IMR-90 (cell line): ENCODE data around the gene ASTN2. TPM values are rescaled to one million over a fixed set of nuclear protein-coding genes. Genes with fewer than 3 reads are reported as not detected.

Source experiments
- ATAC-seq: fragments of 200-7000 bp; cut with Tn5 transposase; 2 replicates; pipeline ENCODE4 v1.9.1; 2020; ENCODE audit warnings: low read depth, mild to moderate bottlenecking, moderate library complexity
- BruUV-seq: library from RNA; stranded (reverse); fragments of 400-500 nt; replicated peaks from 2 replicates; lab custom pipeline; 2021; lab: Mats Ljungman, UMichigan
- CTCF ChIA-PET: fragments of 300-600 bp; formaldehyde crosslinking; extraction: SDS; loops from one replicate; lab custom pipeline; 2021; ENCODE audit warnings: antibody characterized with exemption; lab: Yijun Ruan, JAX
- POLR2A ChIA-PET: fragments of 300-600 bp; sonication (Branson Sonifier 250); formaldehyde crosslinking; loops from one replicate; lab custom pipeline; 2022; ENCODE audit warnings: antibody characterized with exemption; ENCODE audit not compliant: unreplicated experiment; lab: Charles Lee
- DNase-seq: peaks from one replicate; pipeline ENCODE4 v3.0.0; 2013
- H2AFZ ChIP-seq: replicated peaks from 2 replicates; pipeline ENCODE3; 2013; ENCODE audit warnings: low read length, mild to moderate bottlenecking; ENCODE audit not compliant: poor library complexity
- H2AK5ac ChIP-seq: 2 replicates; pipeline ENCODE4 v1.6.1; 2013; ENCODE audit warnings: low read depth, low read length, inconsistent platforms
- H2AK9ac ChIP-seq: replicated peaks from 2 replicates; pipeline ENCODE3; 2013; ENCODE audit warnings: mild to moderate bottlenecking, low read depth, low read length, moderate library complexity; ENCODE audit not compliant: poor library complexity
- H2BK120ac ChIP-seq: 2 replicates; pipeline ENCODE4 v1.6.1; 2013; ENCODE audit warnings: low read depth, low read length, inconsistent platforms
- H2BK15ac ChIP-seq: 3 replicates; pipeline ENCODE4 v1.6.1; 2013; ENCODE audit warnings: low read depth, low read length, inconsistent platforms
- H2BK20ac ChIP-seq: 2 replicates; pipeline ENCODE4 v1.6.1; 2013; ENCODE audit warnings: low read depth, mild to moderate bottlenecking, inconsistent platforms, low read length, moderate library complexity
- H2BK5ac ChIP-seq: 2 replicates; pipeline ENCODE4 v1.6.1; 2013; ENCODE audit warnings: mild to moderate bottlenecking, low read depth, low read length, inconsistent platforms; ENCODE audit not compliant: poor library complexity, severe bottlenecking
- H3K14ac ChIP-seq: replicated peaks from 2 replicates; pipeline ENCODE4 v1.6.1; 2013; ENCODE audit warnings: low read depth, low read length, inconsistent platforms
- H3K18ac ChIP-seq: 2 replicates; pipeline ENCODE4 v1.6.1; 2013; ENCODE audit warnings: low read depth, low read length, control low read depth
- H3K23ac ChIP-seq: 2 replicates; pipeline ENCODE4 v1.6.1; 2013; ENCODE audit warnings: low read depth, low read length, inconsistent platforms
- H3K27ac ChIP-seq: 2 replicates; pipeline ENCODE4 v1.5.1; 2013; ENCODE audit warnings: mild to moderate bottlenecking, control low read depth, low read length; ENCODE audit not compliant: insufficient read depth
- H3K27me3 ChIP-seq: 2 replicates; pipeline ENCODE4 v1.6.1; 2013; ENCODE audit warnings: low read length; ENCODE audit not compliant: control insufficient read depth, insufficient read depth
- H3K36me3 ChIP-seq: 2 replicates; pipeline ENCODE4 v1.6.1; 2013; ENCODE audit warnings: low read length, mixed read lengths; ENCODE audit not compliant: control insufficient read depth, insufficient read depth
- H3K4ac ChIP-seq: 2 replicates; pipeline ENCODE4 v1.6.1; 2013; ENCODE audit warnings: low read depth, low read length, inconsistent platforms
- H3K4me1 ChIP-seq: 2 replicates; pipeline ENCODE4 v1.6.1; 2013; ENCODE audit warnings: low read length, mixed read lengths; ENCODE audit not compliant: control insufficient read depth, insufficient read depth
- H3K4me2 ChIP-seq: 2 replicates; pipeline ENCODE4 v1.6.1; 2013; ENCODE audit warnings: low read depth, mild to moderate bottlenecking, control low read depth, low read length, moderate library complexity
- H3K4me3 ChIP-seq: 2 replicates; pipeline ENCODE4 v1.5.1; 2013; ENCODE audit warnings: low read depth, mild to moderate bottlenecking, control low read depth, low read length, moderate library complexity; ENCODE audit not compliant: insufficient read depth
- H3K56ac ChIP-seq: 2 replicates; pipeline ENCODE4 v1.6.1; 2013; ENCODE audit warnings: low read length, inconsistent platforms; ENCODE audit not compliant: insufficient read depth; ENCODE audit errors: extremely low read depth
- H3K79me1 ChIP-seq, 2 experiments: 2 replicates each; pipeline ENCODE4 v1.6.1; 2013; ENCODE audit warnings: low read length in 2 of 2, inconsistent platforms in 1 of 2, low read depth in 1 of 2
- H3K9ac ChIP-seq: 2 replicates; pipeline ENCODE4 v1.6.1; 2013; ENCODE audit warnings: low read depth, low read length, control low read depth
- H3K9me1 ChIP-seq: 2 replicates; pipeline ENCODE4 v1.6.1; 2013; ENCODE audit warnings: low read length, inconsistent platforms; ENCODE audit not compliant: insufficient read depth
- H3K9me3 ChIP-seq: 2 replicates; pipeline ENCODE4 v1.6.1; 2013; ENCODE audit warnings: low read length; ENCODE audit not compliant: control insufficient read depth, insufficient read depth
- H4K20me1 ChIP-seq: 2 replicates; pipeline ENCODE4 v1.6.1; 2013; ENCODE audit warnings: low read length, inconsistent platforms; ENCODE audit not compliant: insufficient read depth
- H4K5ac ChIP-seq: 2 replicates; pipeline ENCODE4 v1.6.1; 2013; ENCODE audit warnings: mild to moderate bottlenecking, low read depth, low read length, control low read depth
- H4K8ac ChIP-seq, 2 experiments: 2 replicates each; pipeline ENCODE4 v1.6.1; 2013; ENCODE audit warnings: low read depth in 2 of 2, low read length in 2 of 2, control low read depth in 1 of 2, inconsistent platforms in 1 of 2
- H4K91ac ChIP-seq: 2 replicates; pipeline ENCODE4 v1.6.1; 2013; ENCODE audit warnings: low read depth, low read length, inconsistent platforms; ENCODE audit not compliant: insufficient read depth
- BHLHE40 ChIP-seq: fragments of 150-350 bp; IDR thresholded peaks from 2 replicates; pipeline ENCODE4 v1.6.1; 2016; ENCODE audit warnings: mild to moderate bottlenecking, low read depth, low read length
- CEBPB ChIP-seq: IDR thresholded peaks from 2 replicates; pipeline ENCODE4 v1.6.1; 2012; ENCODE audit warnings: low read depth, low read length, improper control_type of control experiment
- CHD1 ChIP-seq: IDR thresholded peaks from 2 replicates; pipeline ENCODE4 v1.6.1; 2012; ENCODE audit warnings: low read depth, low read length, improper control_type of control experiment
- FOS ChIP-seq: fragments of 150-350 bp; IDR thresholded peaks from 2 replicates; pipeline ENCODE4 v1.6.1; 2016; ENCODE audit warnings: low read depth, low read length
- MAFK ChIP-seq: IDR thresholded peaks from 2 replicates; pipeline ENCODE4 v1.6.1; 2012; ENCODE audit warnings: low read depth, low read length, improper control_type of control experiment
- MAZ ChIP-seq: IDR thresholded peaks from 2 replicates; pipeline ENCODE4 v1.6.1; 2012; ENCODE audit warnings: low read depth, mild to moderate bottlenecking, low read length, improper control_type of control experiment, moderate library complexity, borderline replicate concordance
- MXI1 ChIP-seq: IDR thresholded peaks from 2 replicates; pipeline ENCODE4 v1.6.1; 2012; ENCODE audit warnings: low read depth, mild to moderate bottlenecking, low read length, moderate library complexity, borderline replicate concordance
- NFE2L2 ChIP-seq: fragments of 150-350 bp; IDR thresholded peaks from 2 replicates; pipeline ENCODE4 v1.6.1; 2016; ENCODE audit warnings: low read depth, mild to moderate bottlenecking, low read length
- POLR2A ChIP-seq: IDR thresholded peaks from 2 replicates; pipeline ENCODE4 v1.6.1; 2012; ENCODE audit warnings: mild to moderate bottlenecking, low read depth, low read length
- RAD21 ChIP-seq: IDR thresholded peaks from 2 replicates; pipeline ENCODE4 v1.6.1; 2012; ENCODE audit warnings: low read length, improper control_type of control experiment
- RCOR1 ChIP-seq: IDR thresholded peaks from 2 replicates; pipeline ENCODE4 v1.6.1; 2012; ENCODE audit warnings: mild to moderate bottlenecking, low read length, improper control_type of control experiment; ENCODE audit not compliant: insufficient replicate concordance
- RFX5 ChIP-seq: IDR thresholded peaks from 2 replicates; pipeline ENCODE4 v1.8.0; 2012; ENCODE audit warnings: low read depth, mild to moderate bottlenecking, low read length, moderate library complexity
- SMC3 ChIP-seq: fragments of 150-350 bp; IDR thresholded peaks from 2 replicates; pipeline ENCODE4 v1.6.1; 2016; ENCODE audit warnings: low read depth, mild to moderate bottlenecking, antibody characterized with exemption, low read length, moderate library complexity
- WGBS, 2 experiments: methylation state at CpG; one replicate each; pipeline versions ENCODE4 v1.1.5 to v1.1.7; 2013; ENCODE audit warnings: missing lambda C conversion rate in 2 of 2; ENCODE audit not compliant: insufficient read length in 1 of 2; ENCODE audit errors: extremely low coverage in 2 of 2; 5-methylcytosine and 5-hydroxymethylcytosine counted together
- dilution Hi-C: fragments of 300-500 bp; cut with HindIII; formaldehyde crosslinking; loops from one replicate; pipeline ENCODE4 v1.14.3; 2018; ENCODE audit warnings: low sequenced_read_pairs; ENCODE audit not compliant: unreplicated experiment
- in situ Hi-C: fragments of 300-500 bp; cut with MboI; formaldehyde crosslinking; loops from 3 replicates; pipeline ENCODE4 v1.14.3; 2019; ENCODE audit warnings: low sequenced_read_pairs, inconsistent platforms, mixed read lengths
- intact Hi-C: fragments of 100-400 bp; cut with micrococcal nuclease; formaldehyde crosslinking; loops from 2 replicates; pipeline ENCODE4 v1.10.0; 2022
- polyA plus RNA-seq, 3 experiments: library from polyadenylated mRNA; depleted of rRNA; stranded (reverse); fragments of >200 nt; gene quantifications; 2 replicates each; pipeline ENCODE4 v1.2.3, GENCODE V29; 2012; ENCODE audit warnings: low replicate concordance in 1 of 3
- total RNA-seq: library from RNA; depleted of rRNA; stranded (reverse); fragments of >200 nt; gene quantifications from 2 replicates; pipeline ENCODE4 v1.2.3, GENCODE V29; 2012
- TF ChIP-seq, protein P1 (sequence below): fragments of 150-350 bp; IDR thresholded peaks from 2 replicates; pipeline ENCODE4 v1.6.1; 2016; ENCODE audit warnings: low read depth, mild to moderate bottlenecking, low read length, moderate library complexity, borderline replicate concordance
- TF ChIP-seq, protein P2 (sequence below): fragments of 150-350 bp; IDR thresholded peaks from 2 replicates; pipeline ENCODE4 v1.6.1; 2017; ENCODE audit warnings: mild to moderate bottlenecking, antibody characterized with exemption, low read length, low read depth
- TF ChIP-seq, protein P3 (sequence below): conservative IDR thresholded peaks from 2 replicates; pipeline ENCODE4 v1.5.1; 2012; ENCODE audit warnings: mild to moderate bottlenecking, low read depth, low read length, improper control_type of control experiment

The ASTN2 gene
- total and polyA plus RNA-seq, 2 of the 4 experiments (the other 2 are of a cell fraction) = 3.8 to 6.8 TPM

DNA sequence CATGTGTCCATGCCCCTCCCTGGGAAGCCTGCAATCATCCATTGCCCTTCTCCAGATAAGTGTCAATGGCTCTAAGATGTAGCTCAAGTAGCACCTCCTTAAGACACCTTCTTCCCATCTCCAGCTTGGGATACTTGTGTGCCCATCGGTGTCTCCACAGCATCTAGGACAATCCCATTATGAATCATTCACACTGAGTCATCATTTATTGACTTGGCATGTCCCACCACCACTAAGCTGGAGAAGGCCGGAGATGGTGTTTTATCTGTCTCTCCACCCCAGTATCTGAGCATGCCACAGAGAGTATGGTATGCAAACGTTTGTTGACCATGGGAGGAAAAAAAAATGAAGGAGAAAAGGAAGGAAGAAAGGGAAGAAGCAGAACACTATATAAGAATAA is 385.5 kb downstream of the ASTN2 start:
- intact Hi-C loops (no loop called here), in situ Hi-C loops (no loop called here), dilution Hi-C loops (no loop called here)
- no peak overlapping the region for H2AFZ ChIP-seq
- no peaks in the 10 kb centered on the region for H3K79me1 ChIP-seq
- TF ChIP-seq, protein P1, sequence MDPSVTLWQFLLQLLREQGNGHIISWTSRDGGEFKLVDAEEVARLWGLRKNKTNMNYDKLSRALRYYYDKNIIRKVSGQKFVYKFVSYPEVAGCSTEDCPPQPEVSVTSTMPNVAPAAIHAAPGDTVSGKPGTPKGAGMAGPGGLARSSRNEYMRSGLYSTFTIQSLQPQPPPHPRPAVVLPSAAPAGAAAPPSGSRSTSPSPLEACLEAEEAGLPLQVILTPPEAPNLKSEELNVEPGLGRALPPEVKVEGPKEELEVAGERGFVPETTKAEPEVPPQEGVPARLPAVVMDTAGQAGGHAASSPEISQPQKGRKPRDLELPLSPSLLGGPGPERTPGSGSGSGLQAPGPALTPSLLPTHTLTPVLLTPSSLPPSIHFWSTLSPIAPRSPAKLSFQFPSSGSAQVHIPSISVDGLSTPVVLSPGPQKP = no peak
- no peak for TF ChIP-seq BHLHE40
- no peak for TF ChIP-seq CEBPB
- no peak for TF ChIP-seq RFX5
- no peak for TF ChIP-seq SMC3
- no peak for TF ChIP-seq NFE2L2
- TF ChIP-seq, protein P2, sequence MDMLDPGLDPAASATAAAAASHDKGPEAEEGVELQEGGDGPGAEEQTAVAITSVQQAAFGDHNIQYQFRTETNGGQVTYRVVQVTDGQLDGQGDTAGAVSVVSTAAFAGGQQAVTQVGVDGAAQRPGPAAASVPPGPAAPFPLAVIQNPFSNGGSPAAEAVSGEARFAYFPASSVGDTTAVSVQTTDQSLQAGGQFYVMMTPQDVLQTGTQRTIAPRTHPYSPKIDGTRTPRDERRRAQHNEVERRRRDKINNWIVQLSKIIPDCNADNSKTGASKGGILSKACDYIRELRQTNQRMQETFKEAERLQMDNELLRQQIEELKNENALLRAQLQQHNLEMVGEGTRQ = no peak
- TF ChIP-seq FOS = no peak
- no peak for TF ChIP-seq RCOR1
- no peak for TF ChIP-seq CHD1
- TF ChIP-seq MAFK = no peak
- no peak for TF ChIP-seq MXI1
- no peak for TF ChIP-seq RAD21
- no peak for TF ChIP-seq POLR2A
- TF ChIP-seq MAZ = no peak
- TF ChIP-seq, protein P3, sequence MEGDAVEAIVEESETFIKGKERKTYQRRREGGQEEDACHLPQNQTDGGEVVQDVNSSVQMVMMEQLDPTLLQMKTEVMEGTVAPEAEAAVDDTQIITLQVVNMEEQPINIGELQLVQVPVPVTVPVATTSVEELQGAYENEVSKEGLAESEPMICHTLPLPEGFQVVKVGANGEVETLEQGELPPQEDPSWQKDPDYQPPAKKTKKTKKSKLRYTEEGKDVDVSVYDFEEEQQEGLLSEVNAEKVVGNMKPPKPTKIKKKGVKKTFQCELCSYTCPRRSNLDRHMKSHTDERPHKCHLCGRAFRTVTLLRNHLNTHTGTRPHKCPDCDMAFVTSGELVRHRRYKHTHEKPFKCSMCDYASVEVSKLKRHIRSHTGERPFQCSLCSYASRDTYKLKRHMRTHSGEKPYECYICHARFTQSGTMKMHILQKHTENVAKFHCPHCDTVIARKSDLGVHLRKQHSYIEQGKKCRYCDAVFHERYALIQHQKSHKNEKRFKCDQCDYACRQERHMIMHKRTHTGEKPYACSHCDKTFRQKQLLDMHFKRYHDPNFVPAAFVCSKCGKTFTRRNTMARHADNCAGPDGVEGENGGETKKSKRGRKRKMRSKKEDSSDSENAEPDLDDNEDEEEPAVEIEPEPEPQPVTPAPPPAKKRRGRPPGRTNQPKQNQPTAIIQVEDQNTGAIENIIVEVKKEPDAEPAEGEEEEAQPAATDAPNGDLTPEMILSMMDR = no peak
- CTCF ChIA-PET = interaction anchor here (1.3 kb wide), 1 partner anchor 10 kb away, joined by 4 read pairs; no protein-coding TSS in a partner anchor
- no peak overlapping the region for H2BK120ac ChIP-seq
- H3K27me3 ChIP-seq = no peaks in the 10 kb centered on the region
- no peak overlapping the region for H2BK15ac ChIP-seq
- H3K4me1 ChIP-seq = no peaks in the 10 kb centered on the region
- no peaks in the 10 kb centered on the region for H3K9me3 ChIP-seq
- no peak overlapping the region for H3K4ac ChIP-seq
- no peak overlapping the region for H3K56ac ChIP-seq
- H3K27ac ChIP-seq = no peak overlapping the region
- H3K4me2 ChIP-seq = no peak overlapping the region
- H4K8ac ChIP-seq = no peak overlapping the region
- no peak overlapping the region for H3K14ac ChIP-seq
- H2AK9ac ChIP-seq = no peak overlapping the region
- H3K9me1 ChIP-seq = no peaks in the 10 kb centered on the region
- H2AK5ac ChIP-seq = no peak overlapping the region
- POLR2A ChIA-PET = no interaction called here
- H3K4me3 ChIP-seq = no peak overlapping the region
- no peaks in the 10 kb centered on the region for H4K20me1 ChIP-seq
- no TSS peak for BruUV-seq
- H3K9ac ChIP-seq = no peak overlapping the region
- no peak for ATAC-seq
- no peaks in the 10 kb centered on the region for H3K36me3 ChIP-seq
- WGBS, 2 experiments = no CpG with 5 or more reads among the region's 3 CpGs
- no peak overlapping the region for H2BK5ac ChIP-seq
- H3K18ac ChIP-seq = no peak overlapping the region
- no peak overlapping the region for H2BK20ac ChIP-seq
- no peak overlapping the region for H3K23ac ChIP-seq
- H4K91ac ChIP-seq = no peak overlapping the region
- H4K5ac ChIP-seq = no peak overlapping the region
- no peak for DNase-seq
